IMR-90 (cell line): ENCODE measurements around the gene FAM193A. TPM values are rescaled to one million over a fixed set of nuclear protein-coding genes. Genes with fewer than 3 reads are reported as not detected.

Source experiments
- ATAC-seq: fragments of 200-7000 bp; cut with Tn5 transposase; 2 replicates; pipeline ENCODE4 v1.9.1; 2020; ENCODE audit warnings: low read depth, mild to moderate bottlenecking, moderate library complexity
- BruUV-seq: library from RNA; stranded (reverse); fragments of 400-500 nt; replicated peaks from 2 replicates; lab custom pipeline; 2021; lab: Mats Ljungman, UMichigan
- CTCF ChIA-PET: fragments of 300-600 bp; formaldehyde crosslinking; extraction: SDS; loops from one replicate; lab custom pipeline; 2021; ENCODE audit warnings: antibody characterized with exemption; lab: Yijun Ruan, JAX
- POLR2A ChIA-PET: fragments of 300-600 bp; sonication (Branson Sonifier 250); formaldehyde crosslinking; loops from one replicate; lab custom pipeline; 2022; ENCODE audit warnings: antibody characterized with exemption; ENCODE audit not compliant: unreplicated experiment; lab: Charles Lee
- DNase-seq: peaks from one replicate; pipeline ENCODE4 v3.0.0; 2013
- H2AFZ ChIP-seq: replicated peaks from 2 replicates; pipeline ENCODE3; 2013; ENCODE audit warnings: low read length, mild to moderate bottlenecking; ENCODE audit not compliant: poor library complexity
- H2AK5ac ChIP-seq: 2 replicates; pipeline ENCODE4 v1.6.1; 2013; ENCODE audit warnings: low read depth, low read length, inconsistent platforms
- H2AK9ac ChIP-seq: replicated peaks from 2 replicates; pipeline ENCODE3; 2013; ENCODE audit warnings: mild to moderate bottlenecking, low read depth, low read length, moderate library complexity; ENCODE audit not compliant: poor library complexity
- H2BK120ac ChIP-seq: 2 replicates; pipeline ENCODE4 v1.6.1; 2013; ENCODE audit warnings: low read depth, low read length, inconsistent platforms
- H2BK15ac ChIP-seq: 3 replicates; pipeline ENCODE4 v1.6.1; 2013; ENCODE audit warnings: low read depth, low read length, inconsistent platforms
- H2BK20ac ChIP-seq: 2 replicates; pipeline ENCODE4 v1.6.1; 2013; ENCODE audit warnings: low read depth, mild to moderate bottlenecking, inconsistent platforms, low read length, moderate library complexity
- H2BK5ac ChIP-seq: 2 replicates; pipeline ENCODE4 v1.6.1; 2013; ENCODE audit warnings: mild to moderate bottlenecking, low read depth, low read length, inconsistent platforms; ENCODE audit not compliant: poor library complexity, severe bottlenecking
- H3K14ac ChIP-seq: replicated peaks from 2 replicates; pipeline ENCODE4 v1.6.1; 2013; ENCODE audit warnings: low read depth, low read length, inconsistent platforms
- H3K18ac ChIP-seq: 2 replicates; pipeline ENCODE4 v1.6.1; 2013; ENCODE audit warnings: low read depth, low read length, control low read depth
- H3K23ac ChIP-seq: 2 replicates; pipeline ENCODE4 v1.6.1; 2013; ENCODE audit warnings: low read depth, low read length, inconsistent platforms
- H3K27ac ChIP-seq: 2 replicates; pipeline ENCODE4 v1.5.1; 2013; ENCODE audit warnings: mild to moderate bottlenecking, control low read depth, low read length; ENCODE audit not compliant: insufficient read depth
- H3K27me3 ChIP-seq: 2 replicates; pipeline ENCODE4 v1.6.1; 2013; ENCODE audit warnings: low read length; ENCODE audit not compliant: control insufficient read depth, insufficient read depth
- H3K36me3 ChIP-seq: 2 replicates; pipeline ENCODE4 v1.6.1; 2013; ENCODE audit warnings: low read length, mixed read lengths; ENCODE audit not compliant: control insufficient read depth, insufficient read depth
- H3K4ac ChIP-seq: 2 replicates; pipeline ENCODE4 v1.6.1; 2013; ENCODE audit warnings: low read depth, low read length, inconsistent platforms
- H3K4me1 ChIP-seq: 2 replicates; pipeline ENCODE4 v1.6.1; 2013; ENCODE audit warnings: low read length, mixed read lengths; ENCODE audit not compliant: control insufficient read depth, insufficient read depth
- H3K4me2 ChIP-seq: 2 replicates; pipeline ENCODE4 v1.6.1; 2013; ENCODE audit warnings: low read depth, mild to moderate bottlenecking, control low read depth, low read length, moderate library complexity
- H3K4me3 ChIP-seq: 2 replicates; pipeline ENCODE4 v1.5.1; 2013; ENCODE audit warnings: low read depth, mild to moderate bottlenecking, control low read depth, low read length, moderate library complexity; ENCODE audit not compliant: insufficient read depth
- H3K56ac ChIP-seq: 2 replicates; pipeline ENCODE4 v1.6.1; 2013; ENCODE audit warnings: low read length, inconsistent platforms; ENCODE audit not compliant: insufficient read depth; ENCODE audit errors: extremely low read depth
- H3K79me1 ChIP-seq, 2 experiments: 2 replicates each; pipeline ENCODE4 v1.6.1; 2013; ENCODE audit warnings: low read length in 2 of 2, inconsistent platforms in 1 of 2, low read depth in 1 of 2
- H3K9ac ChIP-seq: 2 replicates; pipeline ENCODE4 v1.6.1; 2013; ENCODE audit warnings: low read depth, low read length, control low read depth
- H3K9me1 ChIP-seq: 2 replicates; pipeline ENCODE4 v1.6.1; 2013; ENCODE audit warnings: low read length, inconsistent platforms; ENCODE audit not compliant: insufficient read depth
- H3K9me3 ChIP-seq: 2 replicates; pipeline ENCODE4 v1.6.1; 2013; ENCODE audit warnings: low read length; ENCODE audit not compliant: control insufficient read depth, insufficient read depth
- H4K20me1 ChIP-seq: 2 replicates; pipeline ENCODE4 v1.6.1; 2013; ENCODE audit warnings: low read length, inconsistent platforms; ENCODE audit not compliant: insufficient read depth
- H4K5ac ChIP-seq: 2 replicates; pipeline ENCODE4 v1.6.1; 2013; ENCODE audit warnings: mild to moderate bottlenecking, low read depth, low read length, control low read depth
- H4K8ac ChIP-seq, 2 experiments: 2 replicates each; pipeline ENCODE4 v1.6.1; 2013; ENCODE audit warnings: low read depth in 2 of 2, low read length in 2 of 2, control low read depth in 1 of 2, inconsistent platforms in 1 of 2
- H4K91ac ChIP-seq: 2 replicates; pipeline ENCODE4 v1.6.1; 2013; ENCODE audit warnings: low read depth, low read length, inconsistent platforms; ENCODE audit not compliant: insufficient read depth
- CEBPB ChIP-seq: IDR thresholded peaks from 2 replicates; pipeline ENCODE4 v1.6.1; 2012; ENCODE audit warnings: low read depth, low read length, improper control_type of control experiment
- CHD1 ChIP-seq: IDR thresholded peaks from 2 replicates; pipeline ENCODE4 v1.6.1; 2012; ENCODE audit warnings: low read depth, low read length, improper control_type of control experiment
- FOS ChIP-seq: fragments of 150-350 bp; IDR thresholded peaks from 2 replicates; pipeline ENCODE4 v1.6.1; 2016; ENCODE audit warnings: low read depth, low read length
- MAFK ChIP-seq: IDR thresholded peaks from 2 replicates; pipeline ENCODE4 v1.6.1; 2012; ENCODE audit warnings: low read depth, low read length, improper control_type of control experiment
- MXI1 ChIP-seq: IDR thresholded peaks from 2 replicates; pipeline ENCODE4 v1.6.1; 2012; ENCODE audit warnings: low read depth, mild to moderate bottlenecking, low read length, moderate library complexity, borderline replicate concordance
- NFE2L2 ChIP-seq: fragments of 150-350 bp; IDR thresholded peaks from 2 replicates; pipeline ENCODE4 v1.6.1; 2016; ENCODE audit warnings: low read depth, mild to moderate bottlenecking, low read length
- POLR2A ChIP-seq: IDR thresholded peaks from 2 replicates; pipeline ENCODE4 v1.6.1; 2012; ENCODE audit warnings: mild to moderate bottlenecking, low read depth, low read length
- RAD21 ChIP-seq: IDR thresholded peaks from 2 replicates; pipeline ENCODE4 v1.6.1; 2012; ENCODE audit warnings: low read length, improper control_type of control experiment
- RCOR1 ChIP-seq: IDR thresholded peaks from 2 replicates; pipeline ENCODE4 v1.6.1; 2012; ENCODE audit warnings: mild to moderate bottlenecking, low read length, improper control_type of control experiment; ENCODE audit not compliant: insufficient replicate concordance
- RFX5 ChIP-seq: IDR thresholded peaks from 2 replicates; pipeline ENCODE4 v1.8.0; 2012; ENCODE audit warnings: low read depth, mild to moderate bottlenecking, low read length, moderate library complexity
- SMC3 ChIP-seq: fragments of 150-350 bp; IDR thresholded peaks from 2 replicates; pipeline ENCODE4 v1.6.1; 2016; ENCODE audit warnings: low read depth, mild to moderate bottlenecking, antibody characterized with exemption, low read length, moderate library complexity
- WGBS, 2 experiments: methylation state at CpG; one replicate each; pipeline versions ENCODE4 v1.1.5 to v1.1.7; 2013; ENCODE audit warnings: missing lambda C conversion rate in 2 of 2; ENCODE audit not compliant: insufficient read length in 1 of 2; ENCODE audit errors: extremely low coverage in 2 of 2; 5-methylcytosine and 5-hydroxymethylcytosine counted together
- dilution Hi-C: fragments of 300-500 bp; cut with HindIII; formaldehyde crosslinking; loops from one replicate; pipeline ENCODE4 v1.14.3; 2018; ENCODE audit warnings: low sequenced_read_pairs; ENCODE audit not compliant: unreplicated experiment
- in situ Hi-C: fragments of 300-500 bp; cut with MboI; formaldehyde crosslinking; loops from 3 replicates; pipeline ENCODE4 v1.14.3; 2019; ENCODE audit warnings: low sequenced_read_pairs, inconsistent platforms, mixed read lengths
- intact Hi-C: fragments of 100-400 bp; cut with micrococcal nuclease; formaldehyde crosslinking; loops from 2 replicates; pipeline ENCODE4 v1.10.0; 2022
- polyA plus RNA-seq, 3 experiments: library from polyadenylated mRNA; depleted of rRNA; stranded (reverse); fragments of >200 nt; gene quantifications; 2 replicates each; pipeline ENCODE4 v1.2.3, GENCODE V29; 2012; ENCODE audit warnings: low replicate concordance in 1 of 3
- total RNA-seq: library from RNA; depleted of rRNA; stranded (reverse); fragments of >200 nt; gene quantifications from 2 replicates; pipeline ENCODE4 v1.2.3, GENCODE V29; 2012
- TF ChIP-seq, protein P1 (sequence below): fragments of 150-350 bp; IDR thresholded peaks from 2 replicates; pipeline ENCODE4 v1.6.1; 2017; ENCODE audit warnings: mild to moderate bottlenecking, antibody characterized with exemption, low read length, low read depth
- TF ChIP-seq, protein P2 (sequence below): conservative IDR thresholded peaks from 2 replicates; pipeline ENCODE4 v1.5.1; 2012; ENCODE audit warnings: mild to moderate bottlenecking, low read depth, low read length, improper control_type of control experiment
- TF ChIP-seq, protein P3 (sequence below): fragments of 150-350 bp; IDR thresholded peaks from 2 replicates; pipeline ENCODE4 v1.6.1; 2016; ENCODE audit warnings: low read depth, mild to moderate bottlenecking, low read length, moderate library complexity, borderline replicate concordance

FAM193A gene
- total and polyA plus RNA-seq, 2 of the 4 experiments (the other 2 are of a cell fraction): 6.8 to 11.0 TPM

- Histone ChIP-seq H2BK120ac (no peak overlapping the region), H3K9me1 (0 out of 2 replicates have a peak, but pooled peaks cover 3% of the 10 kb centered on the region), H3K4me2 (no peak overlapping the region), H3K9ac (no peak overlapping the region), H3K14ac (no peak overlapping the region), H2BK20ac (no peak overlapping the region), H3K79me1 (peaks cover 7 to 26% of the 10 kb centered on the region in 2 experiments), H3K9me3 (no peaks in the 10 kb centered on the region), H3K27ac (no peak overlapping the region), H3K4ac (no peak overlapping the region), H4K5ac (no peak overlapping the region), H2AK5ac (no peak overlapping the region), H3K4me3 (no peak overlapping the region), H2BK15ac (no peak overlapping the region), H3K18ac (no peak overlapping the region), H2BK5ac (no peak overlapping the region), H3K27me3 (no peaks in the 10 kb centered on the region), H4K20me1 (peaks cover 3% of the 10 kb centered on the region; the same call in 1 of the 2 replicates), H4K8ac (no peak overlapping the region), H3K36me3 (peaks cover 54% of the 10 kb centered on the region), H2AFZ (no peak overlapping the region), H2AK9ac (no peak overlapping the region), H4K91ac (no peak overlapping the region), H3K23ac (no peak overlapping the region), H3K4me1 (no peaks in the 10 kb centered on the region), H3K56ac (no peak overlapping the region)
- no peak for DNase-seq
- ATAC-seq: no peak
- dilution Hi-C loops: no loop called here
- no CpG with 5 or more reads among the region's 7 CpGs for WGBS, 2 experiments
- TF ChIP-seq, protein P1, sequence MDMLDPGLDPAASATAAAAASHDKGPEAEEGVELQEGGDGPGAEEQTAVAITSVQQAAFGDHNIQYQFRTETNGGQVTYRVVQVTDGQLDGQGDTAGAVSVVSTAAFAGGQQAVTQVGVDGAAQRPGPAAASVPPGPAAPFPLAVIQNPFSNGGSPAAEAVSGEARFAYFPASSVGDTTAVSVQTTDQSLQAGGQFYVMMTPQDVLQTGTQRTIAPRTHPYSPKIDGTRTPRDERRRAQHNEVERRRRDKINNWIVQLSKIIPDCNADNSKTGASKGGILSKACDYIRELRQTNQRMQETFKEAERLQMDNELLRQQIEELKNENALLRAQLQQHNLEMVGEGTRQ: no peak
- TF ChIP-seq CEBPB (no peak), FOS (no peak), RAD21 (no peak), MXI1 (no peak), POLR2A (no peak), RFX5 (no peak), SMC3 (no peak), MAFK (no peak), CHD1 (no peak), NFE2L2 (no peak), RCOR1 (no peak)
- TF ChIP-seq, protein P2, sequence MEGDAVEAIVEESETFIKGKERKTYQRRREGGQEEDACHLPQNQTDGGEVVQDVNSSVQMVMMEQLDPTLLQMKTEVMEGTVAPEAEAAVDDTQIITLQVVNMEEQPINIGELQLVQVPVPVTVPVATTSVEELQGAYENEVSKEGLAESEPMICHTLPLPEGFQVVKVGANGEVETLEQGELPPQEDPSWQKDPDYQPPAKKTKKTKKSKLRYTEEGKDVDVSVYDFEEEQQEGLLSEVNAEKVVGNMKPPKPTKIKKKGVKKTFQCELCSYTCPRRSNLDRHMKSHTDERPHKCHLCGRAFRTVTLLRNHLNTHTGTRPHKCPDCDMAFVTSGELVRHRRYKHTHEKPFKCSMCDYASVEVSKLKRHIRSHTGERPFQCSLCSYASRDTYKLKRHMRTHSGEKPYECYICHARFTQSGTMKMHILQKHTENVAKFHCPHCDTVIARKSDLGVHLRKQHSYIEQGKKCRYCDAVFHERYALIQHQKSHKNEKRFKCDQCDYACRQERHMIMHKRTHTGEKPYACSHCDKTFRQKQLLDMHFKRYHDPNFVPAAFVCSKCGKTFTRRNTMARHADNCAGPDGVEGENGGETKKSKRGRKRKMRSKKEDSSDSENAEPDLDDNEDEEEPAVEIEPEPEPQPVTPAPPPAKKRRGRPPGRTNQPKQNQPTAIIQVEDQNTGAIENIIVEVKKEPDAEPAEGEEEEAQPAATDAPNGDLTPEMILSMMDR: no peak
- TF ChIP-seq, protein P3, sequence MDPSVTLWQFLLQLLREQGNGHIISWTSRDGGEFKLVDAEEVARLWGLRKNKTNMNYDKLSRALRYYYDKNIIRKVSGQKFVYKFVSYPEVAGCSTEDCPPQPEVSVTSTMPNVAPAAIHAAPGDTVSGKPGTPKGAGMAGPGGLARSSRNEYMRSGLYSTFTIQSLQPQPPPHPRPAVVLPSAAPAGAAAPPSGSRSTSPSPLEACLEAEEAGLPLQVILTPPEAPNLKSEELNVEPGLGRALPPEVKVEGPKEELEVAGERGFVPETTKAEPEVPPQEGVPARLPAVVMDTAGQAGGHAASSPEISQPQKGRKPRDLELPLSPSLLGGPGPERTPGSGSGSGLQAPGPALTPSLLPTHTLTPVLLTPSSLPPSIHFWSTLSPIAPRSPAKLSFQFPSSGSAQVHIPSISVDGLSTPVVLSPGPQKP: no peak
- POLR2A ChIA-PET: no interaction called here
- intact Hi-C loops: no loop called here
- BruUV-seq: no TSS peak
- CTCF ChIA-PET: no interaction called here
- in situ Hi-C loops: no loop called here
Observed at GRCh38 chr4:2702770-2703169, 166.3 kb downstream of the FAM193A start.
